ENCODE results near the gene NF2.

DNA sequence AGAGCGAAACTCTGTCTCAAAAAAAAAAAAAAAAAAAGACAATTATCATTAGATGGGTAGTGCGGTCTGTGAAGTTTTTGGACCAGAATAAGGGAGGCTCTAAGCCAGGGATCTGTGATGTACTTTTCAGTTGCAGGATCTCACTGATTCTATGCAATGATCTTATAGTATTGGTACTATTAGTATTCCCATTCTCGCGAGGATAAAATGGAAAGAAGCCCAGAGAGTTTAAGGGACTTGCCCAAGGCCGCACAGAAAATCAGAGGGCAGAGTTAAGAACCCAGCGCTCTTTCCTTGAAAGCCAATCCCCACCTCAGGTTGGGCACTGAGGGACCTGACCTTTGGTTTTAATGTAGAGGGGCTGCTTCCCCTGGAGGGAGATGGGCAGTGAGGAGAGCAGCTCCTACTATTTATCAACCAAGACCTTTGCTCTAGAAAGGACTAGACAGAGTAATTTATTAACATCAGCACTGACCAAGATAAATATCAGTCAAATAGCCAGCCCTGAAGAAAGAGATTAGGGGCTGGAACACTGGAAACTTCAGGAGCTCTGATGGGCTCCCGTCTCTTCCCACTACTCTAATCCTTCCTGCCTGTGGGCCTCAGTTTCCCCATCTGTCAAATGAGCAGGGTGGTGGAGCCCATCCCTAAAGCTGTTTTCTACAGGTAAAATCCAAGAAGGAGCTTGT lies 28.5 kb upstream of the NF2 start:
- TF ChIP-seq, protein P1, sequence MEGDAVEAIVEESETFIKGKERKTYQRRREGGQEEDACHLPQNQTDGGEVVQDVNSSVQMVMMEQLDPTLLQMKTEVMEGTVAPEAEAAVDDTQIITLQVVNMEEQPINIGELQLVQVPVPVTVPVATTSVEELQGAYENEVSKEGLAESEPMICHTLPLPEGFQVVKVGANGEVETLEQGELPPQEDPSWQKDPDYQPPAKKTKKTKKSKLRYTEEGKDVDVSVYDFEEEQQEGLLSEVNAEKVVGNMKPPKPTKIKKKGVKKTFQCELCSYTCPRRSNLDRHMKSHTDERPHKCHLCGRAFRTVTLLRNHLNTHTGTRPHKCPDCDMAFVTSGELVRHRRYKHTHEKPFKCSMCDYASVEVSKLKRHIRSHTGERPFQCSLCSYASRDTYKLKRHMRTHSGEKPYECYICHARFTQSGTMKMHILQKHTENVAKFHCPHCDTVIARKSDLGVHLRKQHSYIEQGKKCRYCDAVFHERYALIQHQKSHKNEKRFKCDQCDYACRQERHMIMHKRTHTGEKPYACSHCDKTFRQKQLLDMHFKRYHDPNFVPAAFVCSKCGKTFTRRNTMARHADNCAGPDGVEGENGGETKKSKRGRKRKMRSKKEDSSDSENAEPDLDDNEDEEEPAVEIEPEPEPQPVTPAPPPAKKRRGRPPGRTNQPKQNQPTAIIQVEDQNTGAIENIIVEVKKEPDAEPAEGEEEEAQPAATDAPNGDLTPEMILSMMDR (IDR thresholded peaks at IDR 0.05; ENCODE audit: low read depth, low read length, poor library complexity, severe bottlenecking) = no peak
- no peak for TF ChIP-seq EZH2phosphoT487 (IDR thresholded peaks at IDR 0.05; ENCODE audit: borderline replicate concordance, low read length)
